ENCODE measurements around the gene MTOR.

GRCh38 chr1:11187494-11187893 is 74.9 kb downstream of the MTOR start:
- TF ChIP-seq, protein P1, sequence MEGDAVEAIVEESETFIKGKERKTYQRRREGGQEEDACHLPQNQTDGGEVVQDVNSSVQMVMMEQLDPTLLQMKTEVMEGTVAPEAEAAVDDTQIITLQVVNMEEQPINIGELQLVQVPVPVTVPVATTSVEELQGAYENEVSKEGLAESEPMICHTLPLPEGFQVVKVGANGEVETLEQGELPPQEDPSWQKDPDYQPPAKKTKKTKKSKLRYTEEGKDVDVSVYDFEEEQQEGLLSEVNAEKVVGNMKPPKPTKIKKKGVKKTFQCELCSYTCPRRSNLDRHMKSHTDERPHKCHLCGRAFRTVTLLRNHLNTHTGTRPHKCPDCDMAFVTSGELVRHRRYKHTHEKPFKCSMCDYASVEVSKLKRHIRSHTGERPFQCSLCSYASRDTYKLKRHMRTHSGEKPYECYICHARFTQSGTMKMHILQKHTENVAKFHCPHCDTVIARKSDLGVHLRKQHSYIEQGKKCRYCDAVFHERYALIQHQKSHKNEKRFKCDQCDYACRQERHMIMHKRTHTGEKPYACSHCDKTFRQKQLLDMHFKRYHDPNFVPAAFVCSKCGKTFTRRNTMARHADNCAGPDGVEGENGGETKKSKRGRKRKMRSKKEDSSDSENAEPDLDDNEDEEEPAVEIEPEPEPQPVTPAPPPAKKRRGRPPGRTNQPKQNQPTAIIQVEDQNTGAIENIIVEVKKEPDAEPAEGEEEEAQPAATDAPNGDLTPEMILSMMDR (IDR thresholded peaks at IDR 0.05), result no peak
- no peak for TF ChIP-seq POLR2A (IDR thresholded peaks at IDR 0.05)
